Breast epithelium (tissue), 4 donors: Measurements from ENCODE around the gene MTHFD2L. TPM values are rescaled to one million over a fixed set of nuclear protein-coding genes. Genes with fewer than 3 reads are reported as not detected.

ENCODE experiments used
- DNase-seq, 2 donors: peaks; one replicate each; pipeline ENCODE4 v3.0.0-alpha.2; 2019; ENCODE audit warnings: low spot score in 2 of 2
- H3K27ac ChIP-seq, 2 donors: fragments of 200-600 bp; sonication (generic) in 1 of 2; one replicate each; pipeline ENCODE4 v1.5.1; 2016 to 2019; ENCODE audit warnings: mild to moderate bottlenecking in 1 of 2
- H3K27me3 ChIP-seq, 2 donors: fragments of 200-600 bp; sonication (generic) in 1 of 2; one replicate each; pipeline versions ENCODE4 v1.5.1 to v1.6.0; 2017 to 2019; ENCODE audit warnings: control low read depth in 1 of 2, mild to moderate bottlenecking in 1 of 2
- H3K36me3 ChIP-seq: fragments of 200-600 bp; one replicate; pipeline ENCODE4 v1.5.1; 2019
- H3K4me1 ChIP-seq, 2 donors: fragments of 200-600 bp; sonication (generic); one replicate each; pipeline ENCODE4 v1.5.1; 2016 to 2019; ENCODE audit warnings: control low read depth in 1 of 2
- H3K4me3 ChIP-seq, 3 donors: fragments of 200-600 bp; sonication (generic); 1 replicate in 2 of 3; 2 replicates in 1 of 3; pipeline ENCODE4 v1.5.1; 2016 to 2019; ENCODE audit warnings: mild to moderate bottlenecking in 3 of 3, moderate library complexity in 2 of 3
- H3K9me3 ChIP-seq, 2 donors: fragments of 200-600 bp; sonication (generic) in 1 of 2; one replicate each; pipeline ENCODE4 v1.5.1; 2016 to 2019; ENCODE audit warnings: control low read depth in 1 of 2
- CTCF ChIP-seq, 3 donors: fragments of 450-650 bp; IDR thresholded peaks; one replicate each; pipeline ENCODE4 v1.5.1; 2016 to 2017; ENCODE audit warnings: antibody characterized with exemption in 3 of 3, mild to moderate bottlenecking in 3 of 3, moderate library complexity in 3 of 3
- POLR2A ChIP-seq: fragments of 450-650 bp; IDR thresholded peaks from one replicate; pipeline ENCODE4 v1.6.1; 2016; ENCODE audit warnings: antibody characterized with exemption, mild to moderate bottlenecking, moderate library complexity
- POLR2AphosphoS5 ChIP-seq, 3 donors: sonication (generic); formaldehyde crosslinking; IDR thresholded peaks; one replicate each; pipeline ENCODE4 v1.6.1; 2017; ENCODE audit warnings: antibody characterized with exemption in 3 of 3
- intact Hi-C: fragments of 100-400 bp; cut with DNase I; formaldehyde crosslinking; loops from one replicate; pipeline ENCODE4 v1.15.1; 2023; ENCODE audit warnings: low total_unique reads
- total RNA-seq, 3 donors: library from RNA; depleted of rRNA; stranded (reverse); fragments of >200 nt; gene quantifications; one replicate each; pipeline ENCODE4 v1.1.0, GENCODE V29; 2016

Gene MTHFD2L
- total RNA-seq, 3 donors from 2014 or later = 20.5 to 48.1 (median 29.2) TPM

GRCh38 chr4:74262522-74262921 lies 104.6 kb downstream of the MTHFD2L start:
- H3K4me3 ChIP-seq = no peak overlapping the region
- no peak for DNase-seq
- no peaks in the 10 kb centered on the region for H3K27me3 ChIP-seq
- no peaks in the 10 kb centered on the region for H3K36me3 ChIP-seq
- no peaks in the 10 kb centered on the region for H3K9me3 ChIP-seq
- H3K4me1 ChIP-seq = no peaks in the 10 kb centered on the region
- intact Hi-C loops = no loop called here
- no peak overlapping the region for H3K27ac ChIP-seq
- TF ChIP-seq POLR2A (no peak), CTCF (IDR thresholded peaks at IDR 0.05) (no peak), POLR2AphosphoS5 (IDR thresholded peaks at IDR 0.05) (no peak)

GRCh38 chr4:74263551-74263950 lies 105.6 kb downstream of the MTHFD2L start:
- H3K4me1 ChIP-seq = no peaks in the 10 kb centered on the region
- no peak overlapping the region for H3K4me3 ChIP-seq
- TF ChIP-seq CTCF (IDR thresholded peaks at IDR 0.05) = no peak
- no peak for TF ChIP-seq POLR2AphosphoS5 (IDR thresholded peaks at IDR 0.05)
- TF ChIP-seq POLR2A = no peak
- no peak overlapping the region for H3K27ac ChIP-seq
- H3K9me3 ChIP-seq = no peaks in the 10 kb centered on the region
- DNase-seq = no peak
- no peaks in the 10 kb centered on the region for H3K27me3 ChIP-seq
- no peaks in the 10 kb centered on the region for H3K36me3 ChIP-seq
- intact Hi-C loops = no loop called here

- TF ChIP-seq POLR2AphosphoS5 (IDR thresholded peaks at IDR 0.05) (no peak), CTCF (IDR thresholded peaks at IDR 0.05) (no peak), POLR2A (no peak)
Measured at GRCh38 chr4:74266081-74266480, 108.2 kb downstream of the MTHFD2L start.

GRCh38 chr4:74267998-74268606 lies 110.2 kb downstream of the MTHFD2L start:
- Histone ChIP-seq H3K4me3 (no peak overlapping the region), H3K27ac (no peak overlapping the region), H3K4me1 (no peaks in the 10 kb centered on the region), H3K36me3 (no peaks in the 10 kb centered on the region), H3K27me3 (no peaks in the 10 kb centered on the region), H3K9me3 (no peaks in the 10 kb centered on the region)
- TF ChIP-seq CTCF (IDR thresholded peaks at IDR 0.05) (no peak), POLR2A (no peak), POLR2AphosphoS5 (IDR thresholded peaks at IDR 0.05) (no peak)
- intact Hi-C loops = no loop called here
- DNase-seq = no peak

More at GRCh38 chr4:74266081-74266480, 108.2 kb downstream of the MTHFD2L start:
- no peak for DNase-seq
- Histone ChIP-seq H3K4me3 (no peak overlapping the region), H3K27me3 (no peaks in the 10 kb centered on the region), H3K9me3 (no peaks in the 10 kb centered on the region), H3K4me1 (no peaks in the 10 kb centered on the region), H3K36me3 (no peaks in the 10 kb centered on the region), H3K27ac (no peak overlapping the region)
- intact Hi-C loops = no loop called here

GRCh38 chr4:74268643-74269042 lies 110.7 kb downstream of the MTHFD2L start:
- Histone ChIP-seq H3K27me3 (no peaks in the 10 kb centered on the region), H3K4me3 (no peak overlapping the region), H3K4me1 (no peaks in the 10 kb centered on the region), H3K9me3 (no peaks in the 10 kb centered on the region), H3K36me3 (no peaks in the 10 kb centered on the region), H3K27ac (no peak overlapping the region)
- no peak for DNase-seq
- TF ChIP-seq CTCF (IDR thresholded peaks at IDR 0.05) (no peak), POLR2AphosphoS5 (IDR thresholded peaks at IDR 0.05) (no peak), POLR2A (no peak)
- intact Hi-C loops = no loop called here
